ENCODE measurements around the gene EXOC2. TPM values are rescaled to one million over a fixed set of nuclear protein-coding genes. Genes with fewer than 3 reads are reported as not detected.

EXOC2 gene
- total and polyA plus RNA-seq, 2 of the 13 experiments (the other 11 are each of a cell fraction or from before 2014, with no cell fraction given) = 12.6 to 22.9 TPM

GRCh38 chr6:435441-436307 lies 257.3 kb downstream of the EXOC2 start:
- Histone ChIP-seq H3K27me3 (ENCODE audit: control insufficient read depth in 1 of 2, insufficient read depth in 2 of 2, low read length in 2 of 2) (peaks cover 0 to 56% of the 10 kb centered on the region in 2 experiments; a peak in 4 of 5 replicates), H3K9ac (ENCODE audit: insufficient read depth, low read depth, low read length) (no peak overlapping the region), H3K36me3 (replicated peaks in 1 of 2; ENCODE audit: control insufficient read depth in 1 of 2, insufficient read depth in 2 of 2, low read length in 2 of 2) (no peaks in the 10 kb centered on the region), H3K4me1 (ENCODE audit: insufficient read depth, low read length) (no peaks in the 10 kb centered on the region), H4K20me1 (ENCODE audit: insufficient read depth, low read length) (no peaks in the 10 kb centered on the region), H2AFZ (ENCODE audit: low read length) (no peak overlapping the region), H3K79me2 (ENCODE audit: insufficient read depth, low read length) (no peaks in the 10 kb centered on the region), H3K4me3 (replicated peaks in 1 of 3; ENCODE audit: insufficient read depth in 1 of 3, low read depth in 2 of 3, low read length in 3 of 3) (no peak overlapping the region), H3K9me3 (ENCODE audit: low read length) (no peaks in the 10 kb centered on the region), H3K27ac (ENCODE audit: extremely low read length, insufficient read depth, low read length) (no peak overlapping the region), H3K4me2 (ENCODE audit: low read depth, low read length) (no peak overlapping the region)
- ChIA-PET CTCF (ENCODE audit: low intra/inter-chr PET ratio, low total read pairs) (no interaction called here), POLR2A (no interaction called here)
- in situ Hi-C loops (cut with HindIII; ENCODE audit: extremely low pct_ligation_motif_present, low pct_unique_long_range_greater_than_20kb) = no loop called here
- 0 out of 3 replicates have a peak, but pooled peaks have one; percentile 19 for ATAC-seq
- 73% methylated on average over 27 of the region's 50 CpGs for WGBS (ENCODE audit: low lambda C conversion rate)
- no peak for TF ChIP-seq CENPT (CRISPR knock-in tag; IDR thresholded peaks at IDR 0.05; ENCODE audit: low read depth)
- no peak for TF ChIP-seq RXRA (CRISPR knock-in tag; IDR thresholded peaks at IDR 0.05)
- TF ChIP-seq FOXA1 (IDR thresholded peaks at IDR 0.05) = no peak
- no peak for TF ChIP-seq FOXA1 (CRISPR knock-in tag; IDR thresholded peaks at IDR 0.05)
- no peak for TF ChIP-seq TARDBP (CRISPR knock-in tag; IDR thresholded peaks at IDR 0.05)
- TF ChIP-seq SMARCE1 (IDR thresholded peaks at IDR 0.05; ENCODE audit: borderline replicate concordance) = no peak
- no peak for TF ChIP-seq ZNF781 (CRISPR knock-in tag; IDR thresholded peaks at IDR 0.05; ENCODE audit: borderline replicate concordance, not compliant biosample characterization)
- no peak for TF ChIP-seq ZNF7 (CRISPR knock-in tag; IDR thresholded peaks at IDR 0.05)
- TF ChIP-seq LCORL (IDR thresholded peaks at IDR 0.05) = no peak
- no peak for TF ChIP-seq LCORL (CRISPR knock-in tag; IDR thresholded peaks at IDR 0.05)
- no peak for TF ChIP-seq ARHGAP35 (CRISPR knock-in tag; IDR thresholded peaks at IDR 0.05; ENCODE audit: borderline replicate concordance)
- no peak for TF ChIP-seq HOXA5 (CRISPR knock-in tag; IDR thresholded peaks at IDR 0.05)
- TF ChIP-seq NR3C1 (CRISPR knock-in tag; IDR thresholded peaks at IDR 0.05) = no peak
- no peak for TF ChIP-seq PHF8 (CRISPR knock-in tag; IDR thresholded peaks at IDR 0.05)
- TF ChIP-seq, protein P1, sequence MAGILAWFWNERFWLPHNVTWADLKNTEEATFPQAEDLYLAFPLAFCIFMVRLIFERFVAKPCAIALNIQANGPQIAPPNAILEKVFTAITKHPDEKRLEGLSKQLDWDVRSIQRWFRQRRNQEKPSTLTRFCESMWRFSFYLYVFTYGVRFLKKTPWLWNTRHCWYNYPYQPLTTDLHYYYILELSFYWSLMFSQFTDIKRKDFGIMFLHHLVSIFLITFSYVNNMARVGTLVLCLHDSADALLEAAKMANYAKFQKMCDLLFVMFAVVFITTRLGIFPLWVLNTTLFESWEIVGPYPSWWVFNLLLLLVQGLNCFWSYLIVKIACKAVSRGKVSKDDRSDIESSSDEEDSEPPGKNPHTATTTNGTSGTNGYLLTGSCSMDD (CRISPR knock-in tag; IDR thresholded peaks at IDR 0.05) = no peak
- DNase-seq (ENCODE audit: low spot score) = no peak
- BruUV-seq (replicated peaks) = no TSS peak
- intact Hi-C loops (cut with micrococcal nuclease; ENCODE audit: unreplicated experiment) = no loop called here
- no peak for FAIRE-seq

Other genes with a start within 250 kb of the EXOC2 start
- gene HUS1B, start 36.0 kb downstream of the EXOC2 start, total RNA-seq (2016; rRNA removed; fragmentation: Illumina TruSeq; extraction: Trizol) = 0.40 TPM in 1 of 2 replicates, not detected in the other
- gene HUS1B, start 36.0 kb downstream of the EXOC2 start, polyA plus RNA-seq (2011; rRNA removed) = 0.18 TPM in 1 of 2 replicates, not detected in the other

Data from HepG2 (cell line).